ENCODE results near the gene MAD2L1BP. TPM values are rescaled to one million over a fixed set of nuclear protein-coding genes. Genes with fewer than 3 reads are reported as not detected.
A peak's percentile ranks its signal among the peaks of the same experiment; 100 is the strongest.

MAD2L1BP gene
- total RNA-seq, 1 experiment from 2014 or later: 46.3 TPM

- Mint-ChIP-seq H3K4me1 (peaks cover 12 to 22% of the 10 kb centered on the region in 2 experiments), H3K27ac (no peak overlapping the region), H3K9me3 (peaks cover 7 to 11% of the 10 kb centered on the region in 2 experiments; a peak in 4 of 5 replicates), H3K36me3 (ENCODE audit: insufficient read depth in 1 of 3, low read depth in 3 of 3) (peaks cover 6 to 11% (median 6%) of the 10 kb centered on the region in 3 experiments; a peak in 4 of 7 replicates), H3K27me3 (ENCODE audit: low read depth) (peaks cover 12% of the 10 kb centered on the region), H3K4me3 (no peak overlapping the region)
- Histone ChIP-seq H2AK5ac (ENCODE audit: insufficient read length, low read length) (no peak overlapping the region), H4K91ac (ENCODE audit: insufficient read length, low read depth, low read length) (no peak overlapping the region), H2BK15ac (ENCODE audit: low read depth, low read length) (no peak overlapping the region), H3K79me1 (ENCODE audit: insufficient read depth, low read depth, low read length, poor library complexity, severe bottlenecking) (no peaks in the 10 kb centered on the region), H3K4me2 (ENCODE audit: insufficient read depth, insufficient read length, low read length) (no peak overlapping the region), H2BK20ac (ENCODE audit: low read depth, low read length, poor library complexity, severe bottlenecking) (no peak overlapping the region), H4K8ac (replicated peaks; ENCODE audit: insufficient read length, low read depth, low read length) (no peak overlapping the region), H3K56ac (ENCODE audit: insufficient read length, low read depth, low read length) (no peak overlapping the region), H3K4ac (ENCODE audit: low read depth, low read length) (no peak overlapping the region), H4K20me1 (ENCODE audit: control insufficient read depth, insufficient read depth, insufficient read length) (no peaks in the 10 kb centered on the region), H3K79me2 (ENCODE audit: insufficient read depth, low read length) (no peaks in the 10 kb centered on the region), H3K4me1 (ENCODE audit: insufficient read depth, low read length) (no peaks in the 10 kb centered on the region), H2BK5ac (ENCODE audit: insufficient read length, low read length) (no peak overlapping the region), H4K5ac (ENCODE audit: insufficient read length, low read depth, low read length) (no peak overlapping the region), H3K23ac (ENCODE audit: insufficient read length, low read depth, low read length) (no peak overlapping the region), H3K14ac (ENCODE audit: insufficient read depth, low read length) (no peak overlapping the region), H3K9ac (ENCODE audit: extremely low read depth, insufficient read length, low read length) (no peak overlapping the region), H2AFZ (ENCODE audit: low read length) (no peak overlapping the region), H2BK120ac (ENCODE audit: low read depth, low read length, poor library complexity, severe bottlenecking) (no peak overlapping the region), H2BK12ac (ENCODE audit: insufficient read length, low read depth, low read length) (no peak overlapping the region), H3K23me2 (ENCODE audit: insufficient read length, low read depth, low read length, poor library complexity, severe bottlenecking) (no peaks in the 10 kb centered on the region), H3K9me3 (ENCODE audit: control insufficient read depth, low read depth, low read length) (no peaks in the 10 kb centered on the region), H3K18ac (ENCODE audit: insufficient read length, low read depth, low read length) (no peak overlapping the region), H3T11ph (ENCODE audit: low read length) (no peak overlapping the region), H3K27me3 (ENCODE audit: insufficient read depth, low read length) (no peaks in the 10 kb centered on the region), H3K27ac (ENCODE audit: insufficient read length, low read depth, low read length) (no peak overlapping the region)
- DNase-seq: no peak
- TF ChIP-seq CTCF (conservative IDR thresholded peaks at IDR 0.05): peak; percentile 26; the same call in 1 of the 3 replicates
- WGBS (ENCODE audit: extremely low coverage, insufficient read length, low lambda C conversion rate): no CpG with 5 or more reads among the region's 3 CpGs
Measured at GRCh38 chr6:43657221-43657802, 21.7 kb downstream of the MAD2L1BP start.
